ENCODE results near the gene NUDT5.

DNA sequence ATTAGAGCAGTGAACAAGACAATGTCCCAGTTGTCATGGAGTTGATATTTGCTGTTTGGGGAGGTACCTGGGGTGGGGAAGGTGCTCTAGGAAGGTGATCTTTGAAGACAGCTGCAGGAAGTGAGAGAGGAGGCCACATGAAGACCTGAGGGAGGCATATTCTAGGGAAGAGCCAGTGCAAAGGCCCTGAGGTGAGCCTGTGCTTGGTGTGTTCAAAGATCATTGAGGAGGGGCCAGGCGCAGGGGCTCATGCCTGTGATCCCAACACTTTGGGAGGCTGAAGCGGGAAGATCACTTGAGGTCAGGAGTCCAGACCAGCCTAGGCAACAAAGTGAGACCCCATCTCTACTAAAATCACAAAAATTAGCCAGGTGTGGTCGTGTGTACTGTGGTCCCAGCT lies 51.2 kb downstream of the NUDT5 start:
- TF ChIP-seq, protein P1, sequence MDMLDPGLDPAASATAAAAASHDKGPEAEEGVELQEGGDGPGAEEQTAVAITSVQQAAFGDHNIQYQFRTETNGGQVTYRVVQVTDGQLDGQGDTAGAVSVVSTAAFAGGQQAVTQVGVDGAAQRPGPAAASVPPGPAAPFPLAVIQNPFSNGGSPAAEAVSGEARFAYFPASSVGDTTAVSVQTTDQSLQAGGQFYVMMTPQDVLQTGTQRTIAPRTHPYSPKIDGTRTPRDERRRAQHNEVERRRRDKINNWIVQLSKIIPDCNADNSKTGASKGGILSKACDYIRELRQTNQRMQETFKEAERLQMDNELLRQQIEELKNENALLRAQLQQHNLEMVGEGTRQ (IDR thresholded peaks at IDR 0.05; ENCODE audit: low read length), result no peak
- no peak for TF ChIP-seq EZH2 (IDR thresholded peaks at IDR 0.05; ENCODE audit: low read depth, low read length, severe bottlenecking)
- TF ChIP-seq TBP (IDR thresholded peaks at IDR 0.05; ENCODE audit: low read depth, low read length), result no peak
- TF ChIP-seq, protein P2, sequence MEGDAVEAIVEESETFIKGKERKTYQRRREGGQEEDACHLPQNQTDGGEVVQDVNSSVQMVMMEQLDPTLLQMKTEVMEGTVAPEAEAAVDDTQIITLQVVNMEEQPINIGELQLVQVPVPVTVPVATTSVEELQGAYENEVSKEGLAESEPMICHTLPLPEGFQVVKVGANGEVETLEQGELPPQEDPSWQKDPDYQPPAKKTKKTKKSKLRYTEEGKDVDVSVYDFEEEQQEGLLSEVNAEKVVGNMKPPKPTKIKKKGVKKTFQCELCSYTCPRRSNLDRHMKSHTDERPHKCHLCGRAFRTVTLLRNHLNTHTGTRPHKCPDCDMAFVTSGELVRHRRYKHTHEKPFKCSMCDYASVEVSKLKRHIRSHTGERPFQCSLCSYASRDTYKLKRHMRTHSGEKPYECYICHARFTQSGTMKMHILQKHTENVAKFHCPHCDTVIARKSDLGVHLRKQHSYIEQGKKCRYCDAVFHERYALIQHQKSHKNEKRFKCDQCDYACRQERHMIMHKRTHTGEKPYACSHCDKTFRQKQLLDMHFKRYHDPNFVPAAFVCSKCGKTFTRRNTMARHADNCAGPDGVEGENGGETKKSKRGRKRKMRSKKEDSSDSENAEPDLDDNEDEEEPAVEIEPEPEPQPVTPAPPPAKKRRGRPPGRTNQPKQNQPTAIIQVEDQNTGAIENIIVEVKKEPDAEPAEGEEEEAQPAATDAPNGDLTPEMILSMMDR (IDR thresholded peaks at IDR 0.05; ENCODE audit: control extremely low read depth in 1 of 3, insufficient read depth in 1 of 3, low read depth in 1 of 3, low read length in 3 of 3), result no peak
- TF ChIP-seq TCF12 (IDR thresholded peaks at IDR 0.05; ENCODE audit: low read depth, low read length), result no peak
- TF ChIP-seq ATF2 (IDR thresholded peaks at IDR 0.05; ENCODE audit: low read length), result no peak

Measured in H1 (cell line).